KBM-7 (cell line): ENCODE measurements around the gene NCOA1.
A peak's percentile ranks its signal among the peaks of the same experiment; 100 is the strongest.
"Not testable (repeated sequence)": the region's sequence is repeated elsewhere in the genome, so short reads cannot be mapped to it uniquely, and the experiment has no call there.

Source experiments
- DNase-seq: peaks from one replicate; pipeline ENCODE4 v3.0.0-alpha.2; 2015
- in situ Hi-C: fragments of 300-500 bp; cut with MboI; formaldehyde crosslinking; loops from 2 replicates; pipeline ENCODE4 v1.14.3; 2020; ENCODE audit warnings: low sequenced_read_pairs, low pct_unique_long_range_greater_than_20kb, mixed read lengths

The NCOA1 gene

DNA sequence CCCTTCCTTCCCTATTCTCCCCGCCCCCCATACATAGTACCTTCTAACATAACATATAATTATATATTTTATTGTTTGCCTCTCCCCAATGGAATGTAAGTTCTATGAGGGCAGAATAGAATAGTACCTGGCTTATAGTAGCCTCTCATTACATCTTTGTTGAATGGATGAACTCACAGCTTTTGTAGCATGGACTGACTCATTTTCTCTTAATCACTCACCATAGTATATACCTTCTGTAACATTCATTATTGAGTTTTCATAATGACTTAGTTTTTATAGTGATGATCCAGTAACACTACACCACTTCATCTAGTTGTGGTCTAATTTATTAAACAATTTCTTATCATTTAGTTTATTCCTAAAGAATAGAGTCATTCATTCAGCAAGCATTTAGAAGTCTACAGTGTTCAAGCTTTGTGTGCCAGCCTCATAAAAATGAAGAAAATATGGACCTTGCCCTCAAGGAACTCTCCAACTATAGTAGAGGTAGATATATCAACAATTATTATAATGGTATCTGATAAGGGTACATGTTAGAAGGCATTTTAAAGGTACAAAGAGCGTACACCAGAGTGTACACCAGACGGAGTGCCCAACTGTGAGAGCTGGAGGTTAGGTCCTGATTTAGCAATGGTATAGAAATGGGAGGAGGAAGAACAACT lies 31.1 kb downstream of the NCOA1 start:
- no peak for DNase-seq
- in situ Hi-C loops, result no loop called here

DNA sequence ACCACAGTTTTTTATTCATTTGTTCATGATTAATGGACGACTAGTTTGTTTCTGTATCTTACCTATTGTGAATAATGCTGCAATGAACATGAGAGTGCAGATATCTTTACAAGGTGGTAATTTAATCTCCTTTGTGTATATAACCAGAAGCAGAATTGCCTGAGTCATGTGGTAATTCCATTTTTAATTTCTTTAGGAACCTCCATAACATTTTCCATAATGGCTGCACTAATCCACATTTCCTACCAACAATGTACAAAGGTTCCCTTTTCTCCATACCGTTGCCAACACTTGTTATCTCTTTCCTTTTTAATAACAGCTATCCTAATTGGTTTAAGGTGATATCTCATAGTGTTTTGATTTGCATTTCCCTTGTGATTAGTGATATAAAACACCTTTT lies 36.5 kb downstream of the NCOA1 start:
- DNase-seq, result no peak
- in situ Hi-C loops, result no loop called here

DNA sequence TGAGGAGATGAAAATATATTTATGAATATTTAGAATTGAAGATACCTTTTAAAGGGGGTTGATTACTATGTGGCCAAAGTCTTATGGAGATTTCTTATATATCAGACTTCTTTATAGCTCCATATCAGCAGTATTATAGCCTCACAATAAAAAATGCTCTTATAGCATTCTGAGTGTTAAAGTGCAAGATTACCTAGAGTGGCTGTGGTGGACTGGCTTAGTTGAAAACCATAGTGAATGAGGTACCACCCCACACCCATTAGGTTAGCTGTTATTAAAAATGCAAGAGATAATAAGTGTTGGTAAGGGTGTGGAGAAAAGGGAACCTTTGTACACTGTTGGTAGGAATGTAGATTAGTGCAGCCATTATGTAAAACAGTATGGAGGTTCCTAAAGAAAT lies 39.7 kb downstream of the NCOA1 start:
- in situ Hi-C loops, result no loop called here
- no peak for DNase-seq

DNA sequence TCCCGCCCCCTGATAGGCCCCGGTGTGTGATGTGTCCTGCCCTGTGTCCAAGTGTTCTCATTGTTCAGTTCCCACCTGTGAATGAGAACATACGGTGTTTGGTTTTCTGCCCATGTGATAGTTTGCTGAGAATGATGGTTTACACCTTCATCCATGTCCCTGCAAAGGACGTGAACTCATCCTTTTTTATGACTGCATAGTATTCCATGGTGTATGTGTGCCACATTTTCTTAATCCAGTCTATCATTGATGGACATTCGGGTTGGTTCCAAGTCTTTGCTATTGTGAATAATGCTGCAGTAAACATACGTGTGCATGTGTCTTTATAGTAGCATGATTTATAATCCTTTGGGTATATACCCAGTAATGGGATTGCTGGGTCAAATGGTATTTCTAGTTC lies 40.6 kb downstream of the NCOA1 start:
- DNase-seq, in situ Hi-C loops: not testable (repeated sequence)

DNA sequence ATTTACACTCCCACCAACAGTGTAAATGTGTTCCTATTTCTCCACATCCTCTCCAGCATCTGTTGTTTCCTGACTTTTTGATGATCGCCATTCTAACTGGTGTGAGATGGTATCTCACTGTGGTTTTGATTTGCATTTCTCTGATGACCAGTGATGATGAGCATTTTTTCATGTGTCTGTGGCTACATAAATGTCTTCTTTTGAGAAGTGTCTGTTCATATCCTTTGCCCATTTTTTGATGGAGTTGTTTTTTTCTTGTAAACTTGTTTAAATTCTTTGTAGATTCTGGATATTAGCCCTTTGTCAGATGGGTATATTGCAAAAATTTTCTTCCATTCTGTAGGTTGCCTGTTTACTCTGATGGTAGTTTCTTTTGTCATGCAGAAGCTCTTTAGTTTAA lies 41.0 kb downstream of the NCOA1 start:
- in situ Hi-C loops, DNase-seq: not testable (repeated sequence)

DNA sequence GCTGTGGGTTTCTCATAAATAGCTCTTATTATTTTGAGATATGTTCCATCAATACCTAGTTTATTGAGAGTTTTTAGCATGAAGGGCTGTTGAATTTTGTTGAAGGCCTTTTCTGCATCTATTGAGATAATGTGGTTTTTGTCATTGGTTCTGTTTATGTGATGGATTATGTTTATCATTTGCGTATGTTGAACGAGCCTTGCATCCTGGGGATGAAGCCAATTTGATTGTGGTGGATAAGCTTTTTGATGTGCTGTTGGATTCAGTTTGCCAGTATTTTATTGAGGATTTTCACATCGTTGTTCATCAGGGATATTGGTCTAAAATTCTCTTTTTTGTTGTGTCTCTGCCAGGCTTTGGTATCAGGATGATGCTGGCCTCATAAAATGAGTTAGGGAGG lies 42.5 kb downstream of the NCOA1 start:
- DNase-seq, result not testable (repeated sequence)

DNA sequence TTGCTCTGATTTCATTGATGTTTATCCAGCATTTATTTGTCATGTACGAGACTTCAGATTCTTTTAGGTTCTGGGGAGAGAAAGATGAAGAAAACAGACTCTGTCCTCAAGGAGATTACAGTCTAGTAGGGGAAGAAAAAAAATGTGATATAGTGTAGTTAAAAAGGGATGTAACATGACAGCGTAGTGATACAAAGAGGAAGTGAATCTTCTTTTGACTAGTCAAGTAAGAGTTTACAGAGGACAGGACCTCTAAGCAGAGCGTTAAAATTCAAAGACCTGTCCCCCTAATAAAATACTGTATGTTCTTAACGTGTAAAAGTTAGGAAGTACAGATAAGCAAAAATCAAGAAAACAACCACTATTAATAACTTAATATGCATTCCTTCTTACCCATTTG lies 47.7 kb downstream of the NCOA1 start:
- in situ Hi-C loops, result no loop called here
- DNase-seq, result peak; percentile 40

More for the DNA sequence above, 42.5 kb downstream of the NCOA1 start:
- in situ Hi-C loops, result not testable (repeated sequence)

- no peak for DNase-seq
- in situ Hi-C loops, result no loop called here
Observed at GRCh38 chr2:24539258-24539657, 48.2 kb downstream of the NCOA1 start.

DNA sequence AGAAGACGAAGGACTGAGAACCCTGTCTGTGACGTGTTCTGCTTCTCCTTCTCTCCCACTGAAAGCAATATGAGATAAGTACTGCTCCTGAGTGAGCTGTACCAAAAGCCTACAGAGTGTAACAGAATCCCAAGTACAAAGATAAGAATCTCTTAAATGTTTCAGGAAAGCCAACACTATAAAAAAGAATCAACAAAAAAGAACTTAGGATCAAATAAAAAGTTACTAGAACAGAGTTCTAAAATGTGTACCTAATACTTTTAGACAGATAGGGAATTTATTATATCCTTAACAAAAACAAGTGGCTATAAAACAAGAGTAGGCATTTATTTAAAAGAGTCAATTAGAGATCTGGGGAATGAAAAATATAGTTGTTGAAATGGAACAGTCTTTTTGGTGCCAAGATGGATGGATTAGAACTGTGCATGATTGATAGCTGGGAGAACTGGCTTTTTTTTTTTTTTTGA lies 49.0 kb downstream of the NCOA1 start:
- no peak for DNase-seq
- in situ Hi-C loops, result no loop called here

DNA sequence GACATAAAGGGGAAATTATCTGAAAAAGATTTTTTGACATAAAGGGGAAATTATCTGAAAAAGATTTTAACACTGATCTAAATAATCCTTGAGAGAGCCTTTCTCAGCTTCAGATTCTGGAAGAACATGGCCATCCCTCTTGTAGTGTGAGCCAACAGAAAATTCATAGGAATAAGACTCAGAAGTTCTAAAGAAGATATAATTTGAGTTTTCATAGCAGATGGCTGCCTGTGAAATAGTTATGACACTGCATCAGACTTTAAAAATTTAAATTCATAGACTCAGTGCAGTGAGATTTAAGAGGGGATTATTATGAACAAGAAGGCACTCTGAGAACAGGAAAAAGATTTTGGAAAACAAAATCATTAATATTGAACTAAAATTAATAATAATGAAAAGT lies 50.6 kb downstream of the NCOA1 start:
- in situ Hi-C loops, result no loop called here
- no peak for DNase-seq

- in situ Hi-C loops, result no loop called here
- no peak for DNase-seq
Observed at GRCh38 chr2:24542269-24542872, 51.3 kb downstream of the NCOA1 start.

DNA sequence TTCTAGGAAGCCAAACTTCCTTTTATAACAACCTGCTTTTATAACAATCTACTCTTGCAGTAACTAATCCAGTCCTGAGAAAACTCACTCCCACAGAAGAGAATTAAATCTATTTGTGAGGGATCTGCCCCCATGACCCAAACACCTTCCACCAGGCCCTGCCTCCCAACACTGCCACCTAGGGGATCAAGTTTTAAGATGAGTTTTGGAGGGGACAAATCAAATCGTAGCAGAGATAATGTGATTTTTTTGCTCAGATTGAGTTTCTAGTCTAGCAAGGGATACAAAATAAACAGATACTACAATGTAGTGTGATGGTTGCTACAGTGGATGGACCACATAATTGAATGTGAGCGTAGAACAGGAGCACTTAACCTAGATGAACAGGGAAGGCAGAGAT lies 52.2 kb downstream of the NCOA1 start:
- in situ Hi-C loops, result no loop called here

GRCh38 chr2:24544456-24545115 lies 53.5 kb downstream of the NCOA1 start:
- no peak for DNase-seq
- in situ Hi-C loops, result no loop called here

More for the DNA sequence above, 52.2 kb downstream of the NCOA1 start:
- DNase-seq, result peak; percentile 28

GRCh38 chr2:24546669-24547068 lies 55.6 kb downstream of the NCOA1 start:
- DNase-seq, result no peak
- in situ Hi-C loops, result no loop called here

GRCh38 chr2:24548058-24548457 lies 57.0 kb downstream of the NCOA1 start:
- in situ Hi-C loops, result no loop called here

DNA sequence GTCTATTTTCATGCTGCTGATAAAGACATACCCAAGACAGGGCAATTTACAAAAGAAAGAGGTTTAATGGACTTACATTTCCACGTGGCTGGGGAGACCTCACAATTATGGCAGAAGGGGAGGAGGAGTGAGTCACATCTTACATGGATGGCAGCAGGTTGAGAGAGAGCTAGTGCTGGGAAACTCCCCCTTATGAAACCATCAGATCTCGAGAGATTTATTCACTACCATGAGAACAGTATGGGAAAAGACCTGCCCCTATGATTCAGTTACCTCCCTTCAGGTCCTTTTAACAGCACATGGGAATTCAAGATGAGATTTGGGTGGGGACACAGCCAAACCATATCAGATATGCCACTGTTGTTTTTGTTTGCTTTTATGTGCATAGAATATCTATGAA lies 59.2 kb downstream of the NCOA1 start:
- in situ Hi-C loops, DNase-seq: not testable (repeated sequence)

More at GRCh38 chr2:24548058-24548457, 57.0 kb downstream of the NCOA1 start:
- DNase-seq, result no peak

GRCh38 chr2:24551016-24551415 lies 60.0 kb downstream of the NCOA1 start:
- in situ Hi-C loops, result no loop called here

DNA sequence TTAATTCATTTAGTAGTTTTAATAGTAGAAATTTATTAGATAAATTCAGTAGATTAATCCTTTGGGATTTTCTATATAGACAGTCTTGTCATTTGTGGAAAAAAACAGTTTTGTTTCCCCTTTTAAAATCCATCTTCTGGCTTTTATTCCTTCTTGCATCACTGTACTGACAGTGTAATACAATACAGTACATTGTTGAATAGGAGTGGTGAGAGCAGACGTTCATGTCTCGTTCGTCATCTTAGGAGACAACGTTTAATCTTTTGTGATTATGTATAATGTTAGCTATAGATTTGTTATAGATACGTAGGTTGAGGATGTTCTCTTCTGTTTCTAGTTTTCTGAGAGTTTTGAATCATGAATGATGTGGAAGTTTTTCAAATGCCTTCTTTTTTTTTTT lies 61.8 kb downstream of the NCOA1 start:
- no peak for DNase-seq
- in situ Hi-C loops, result no loop called here

More at GRCh38 chr2:24551016-24551415, 60.0 kb downstream of the NCOA1 start:
- no peak for DNase-seq

GRCh38 chr2:24558781-24559472 lies 67.9 kb downstream of the NCOA1 start:
- in situ Hi-C loops, result no loop called here
- no peak for DNase-seq
